ENCODE results near the gene PTGFRN.

Gene PTGFRN

GRCh38 chr1:117032681-117033539, 123.2 kb downstream of the PTGFRN start:
- H3K27ac ChIP-seq, result no peak overlapping the region
- no peak for TF ChIP-seq ZFX (IDR thresholded peaks at IDR 0.05)
- no peak for TF ChIP-seq CTCF (conservative IDR thresholded peaks at IDR 0.05)

- H3K27ac ChIP-seq, result no peak overlapping the region
- TF ChIP-seq ZFX (IDR thresholded peaks at IDR 0.05) (no peak), CTCF (conservative IDR thresholded peaks at IDR 0.05) (no peak)
Observed at GRCh38 chr1:117033772-117034171, 124.1 kb downstream of the PTGFRN start.

- H3K27ac ChIP-seq, result no peak overlapping the region
- TF ChIP-seq CTCF (conservative IDR thresholded peaks at IDR 0.05), result no peak
- no peak for TF ChIP-seq ZFX (IDR thresholded peaks at IDR 0.05)
Observed at GRCh38 chr1:117034791-117035290, 125.1 kb downstream of the PTGFRN start.

- H3K27ac ChIP-seq, result no peak overlapping the region
- TF ChIP-seq ZFX (IDR thresholded peaks at IDR 0.05) (no peak), CTCF (conservative IDR thresholded peaks at IDR 0.05) (no peak)
Observed at GRCh38 chr1:117036018-117036461, 126.3 kb downstream of the PTGFRN start.

- TF ChIP-seq CTCF (conservative IDR thresholded peaks at IDR 0.05) (no peak), ZFX (IDR thresholded peaks at IDR 0.05) (no peak)
Observed at GRCh38 chr1:117037802-117038201, 128.1 kb downstream of the PTGFRN start.

GRCh38 chr1:117038236-117038635, 128.5 kb downstream of the PTGFRN start:
- H3K27ac ChIP-seq, result no peak overlapping the region
- TF ChIP-seq ZFX (IDR thresholded peaks at IDR 0.05) (no peak), CTCF (conservative IDR thresholded peaks at IDR 0.05) (no peak)

More at GRCh38 chr1:117037802-117038201, 128.1 kb downstream of the PTGFRN start:
- H3K27ac ChIP-seq, result no peak overlapping the region

Data from C4-2B (cell line).